ENCODE measurements around the gene MUC5B. TPM values are rescaled to one million over a fixed set of nuclear protein-coding genes. Genes with fewer than 3 reads are reported as not detected.

Gene MUC5B
- total RNA-seq, 4 donors from 2014 or later: 0.04 to 139 (median 1.6) TPM

DNA sequence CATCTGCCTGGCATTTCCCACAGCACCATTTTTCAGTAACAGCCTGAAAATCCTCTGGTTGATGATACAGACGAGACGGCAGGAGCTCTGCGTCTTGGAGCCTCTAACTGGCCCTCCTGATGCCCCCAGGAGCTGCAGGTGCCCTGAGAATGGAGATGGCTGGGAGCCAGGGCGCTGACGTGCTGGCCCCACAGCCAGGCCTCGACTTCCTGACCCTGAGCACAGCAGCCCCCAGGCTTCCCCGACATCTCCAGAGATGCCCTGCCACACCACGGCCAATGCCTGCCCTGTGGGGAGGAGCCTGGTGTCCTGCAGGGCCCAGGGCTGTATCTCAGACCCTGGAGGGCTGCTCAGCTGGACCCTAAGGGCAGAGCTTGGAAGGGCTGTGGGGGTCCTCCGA is 65.1 kb downstream of the MUC5B start:
- no peak for DNase-seq
- 71% methylated on average over 3 of the region's 9 CpGs; no CpG with 5 or more reads in 1 of the 2 donors for WGBS, 2 donors
- H3K27ac ChIP-seq: no peak overlapping the region
- H3K36me3 ChIP-seq: peaks cover 42 to 94% (median 67%) of the 10 kb centered on the region in 3 donors
- H3K4me3 ChIP-seq: no peak overlapping the region
- peaks cover 0 to 13% (median 7%) of the 10 kb centered on the region in 3 donors for H3K4me1 ChIP-seq
- intact Hi-C loops (cut with DNase I): no loop called here
- no peaks in the 10 kb centered on the region for H3K27me3 ChIP-seq
- no peaks in the 10 kb centered on the region for H3K9me3 ChIP-seq
- no peak for TF ChIP-seq POLR2A (IDR thresholded peaks at IDR 0.05)
- TF ChIP-seq, protein P1, sequence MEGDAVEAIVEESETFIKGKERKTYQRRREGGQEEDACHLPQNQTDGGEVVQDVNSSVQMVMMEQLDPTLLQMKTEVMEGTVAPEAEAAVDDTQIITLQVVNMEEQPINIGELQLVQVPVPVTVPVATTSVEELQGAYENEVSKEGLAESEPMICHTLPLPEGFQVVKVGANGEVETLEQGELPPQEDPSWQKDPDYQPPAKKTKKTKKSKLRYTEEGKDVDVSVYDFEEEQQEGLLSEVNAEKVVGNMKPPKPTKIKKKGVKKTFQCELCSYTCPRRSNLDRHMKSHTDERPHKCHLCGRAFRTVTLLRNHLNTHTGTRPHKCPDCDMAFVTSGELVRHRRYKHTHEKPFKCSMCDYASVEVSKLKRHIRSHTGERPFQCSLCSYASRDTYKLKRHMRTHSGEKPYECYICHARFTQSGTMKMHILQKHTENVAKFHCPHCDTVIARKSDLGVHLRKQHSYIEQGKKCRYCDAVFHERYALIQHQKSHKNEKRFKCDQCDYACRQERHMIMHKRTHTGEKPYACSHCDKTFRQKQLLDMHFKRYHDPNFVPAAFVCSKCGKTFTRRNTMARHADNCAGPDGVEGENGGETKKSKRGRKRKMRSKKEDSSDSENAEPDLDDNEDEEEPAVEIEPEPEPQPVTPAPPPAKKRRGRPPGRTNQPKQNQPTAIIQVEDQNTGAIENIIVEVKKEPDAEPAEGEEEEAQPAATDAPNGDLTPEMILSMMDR (IDR thresholded peaks at IDR 0.05): no peak

DNA sequence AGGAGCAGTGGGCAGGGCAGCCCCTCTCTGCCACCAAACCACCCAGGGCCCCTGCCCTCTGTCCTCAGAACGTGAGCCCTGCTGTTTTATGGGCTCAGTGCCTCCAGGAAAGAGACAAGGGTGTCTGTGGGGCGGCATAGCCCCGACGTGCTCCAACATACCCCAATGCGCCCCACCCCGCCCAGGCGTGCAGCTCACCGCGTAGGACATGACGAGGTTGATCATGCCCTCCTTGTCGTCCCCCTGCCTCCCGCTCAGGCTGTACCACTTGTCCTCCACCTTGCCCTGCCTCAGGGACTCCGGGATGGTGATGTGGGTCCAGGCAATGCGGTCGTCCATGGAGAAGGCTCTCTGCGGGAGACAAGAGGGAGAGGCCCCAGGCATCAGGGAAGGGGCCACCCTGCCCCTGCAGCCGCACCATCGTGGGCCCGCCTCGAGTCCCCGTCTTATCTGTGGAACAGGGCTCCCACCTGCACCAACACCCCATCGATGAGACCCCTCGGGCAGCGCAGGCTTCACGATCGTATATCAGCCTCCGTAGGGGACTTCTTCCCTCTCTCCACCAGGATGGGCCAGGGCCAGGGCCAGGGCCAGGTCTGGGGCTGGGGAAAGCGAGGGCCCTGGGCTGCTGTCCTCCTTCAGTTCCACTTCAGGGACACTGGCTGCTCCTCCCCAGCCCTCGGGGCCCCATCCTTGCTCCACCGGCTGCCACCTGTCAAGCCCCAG is 65.7 kb downstream of the MUC5B start:
- no peak overlapping the region for H3K27ac ChIP-seq
- DNase-seq: no peak
- H3K36me3 ChIP-seq: peaks cover 43 to 94% (median 67%) of the 10 kb centered on the region in 3 donors
- WGBS, 2 donors: 81% methylated on average over 6 of the region's 30 CpGs; no CpG with 5 or more reads in 1 of the 2 donors
- no peak for TF ChIP-seq POLR2A (IDR thresholded peaks at IDR 0.05)
- TF ChIP-seq, protein P1 (IDR thresholded peaks at IDR 0.05): no peak
- H3K4me3 ChIP-seq: no peak overlapping the region
- intact Hi-C loops (cut with DNase I): no loop called here
- H3K9me3 ChIP-seq: no peaks in the 10 kb centered on the region
- H3K27me3 ChIP-seq: no peaks in the 10 kb centered on the region
- peaks cover 0 to 17% (median 10%) of the 10 kb centered on the region in 3 donors for H3K4me1 ChIP-seq

DNA sequence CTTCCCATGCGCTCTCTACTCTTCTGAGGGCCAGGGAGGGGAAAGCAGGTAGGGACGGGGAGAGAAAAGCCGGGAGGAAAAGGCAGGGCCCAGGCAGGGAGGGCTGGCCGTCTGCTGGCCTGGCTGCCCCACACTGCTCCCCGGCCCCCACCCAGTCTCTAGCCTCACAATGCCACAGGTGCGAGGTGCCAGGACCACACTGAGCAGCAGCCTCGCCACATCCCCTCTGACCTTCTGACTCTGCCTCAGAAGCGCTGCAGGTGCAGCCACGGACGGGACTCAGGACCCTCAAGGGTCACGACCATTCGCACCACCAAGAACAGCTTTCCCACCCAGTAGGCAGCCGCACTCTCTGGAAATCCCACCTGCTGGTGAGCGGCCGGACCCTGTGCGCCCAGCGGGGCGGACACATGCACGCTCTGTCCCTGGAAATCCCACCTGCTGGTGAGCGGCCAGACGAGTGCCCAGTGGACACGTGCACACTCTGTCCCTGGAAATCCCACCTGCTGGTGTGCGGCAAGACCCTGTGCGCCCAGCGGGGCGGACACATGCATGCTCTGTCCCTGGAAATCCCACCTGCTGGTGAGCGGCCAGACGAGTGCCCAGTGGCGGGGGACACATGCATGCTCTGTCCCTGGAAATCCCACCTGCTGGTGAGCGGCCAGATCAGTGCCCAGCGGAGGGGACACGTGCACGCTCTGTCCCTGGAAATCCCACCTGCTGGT is 66.5 kb downstream of the MUC5B start:
- H3K27me3 ChIP-seq: no peaks in the 10 kb centered on the region
- no peak overlapping the region for H3K27ac ChIP-seq
- no peak for DNase-seq
- intact Hi-C loops (cut with DNase I): no loop called here
- H3K4me1 ChIP-seq: peaks cover 0 to 18% (median 10%) of the 10 kb centered on the region in 3 donors
- WGBS, 2 donors: 95 to 98% methylated on average over 4 to 7 of the region's 33 CpGs
- no peak overlapping the region for H3K4me3 ChIP-seq
- TF ChIP-seq, protein P1 (IDR thresholded peaks at IDR 0.05): no peak
- no peak for TF ChIP-seq POLR2A (IDR thresholded peaks at IDR 0.05)
- H3K9me3 ChIP-seq: no peaks in the 10 kb centered on the region
- peaks cover 44 to 93% (median 66%) of the 10 kb centered on the region in 3 donors for H3K36me3 ChIP-seq

DNA sequence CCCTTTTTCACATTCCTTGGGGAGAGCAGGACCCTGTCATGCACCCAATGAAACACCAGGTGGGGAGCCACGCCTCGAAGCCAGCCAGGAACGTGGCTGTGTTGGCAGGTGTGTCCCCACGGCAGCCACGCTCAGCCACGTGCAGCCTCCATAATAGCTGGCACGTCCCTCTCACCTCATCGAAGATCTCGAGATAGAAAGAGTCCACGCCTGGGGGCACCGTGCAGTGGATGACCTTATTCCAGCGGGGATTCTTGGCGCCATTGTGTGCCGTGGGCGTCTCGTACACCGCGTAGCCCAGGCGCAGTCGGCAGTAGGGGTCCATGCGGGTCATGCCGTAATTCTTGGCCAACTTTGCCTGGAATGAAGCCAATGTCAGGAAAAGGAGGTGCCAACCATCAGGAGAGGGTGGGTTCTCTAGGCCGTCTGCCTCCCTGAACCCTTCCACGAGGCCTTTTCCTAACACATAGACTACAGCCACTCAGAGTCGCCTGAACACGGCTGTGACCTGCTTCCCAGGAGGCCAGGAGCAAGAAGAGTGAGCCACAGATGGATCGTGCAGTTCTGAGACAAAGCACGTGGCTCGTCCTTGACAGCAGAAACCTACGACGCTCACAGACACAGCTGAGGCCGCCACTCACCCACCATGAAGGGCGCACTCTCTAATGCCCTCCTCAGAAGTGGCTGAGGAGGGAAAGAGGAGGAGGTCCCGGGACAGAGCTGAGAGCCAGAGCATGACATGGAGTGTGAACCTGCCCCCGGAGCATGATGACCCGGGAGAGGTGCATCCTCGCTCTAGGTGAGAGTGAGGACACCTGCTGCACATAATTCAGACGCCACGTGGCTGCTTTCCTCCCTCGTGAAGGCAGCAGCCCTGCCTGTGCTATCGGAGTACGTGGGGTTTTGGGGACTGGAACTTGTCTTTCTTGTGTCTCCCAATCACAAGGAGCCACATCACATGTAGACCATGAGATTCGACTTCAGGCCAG is 67.5 kb downstream of the MUC5B start:
- Histone ChIP-seq H3K36me3 (peaks cover 36 to 89% (median 60%) of the 10 kb centered on the region in 3 donors), H3K4me1 (peaks cover 0 to 18% (median 10%) of the 10 kb centered on the region in 3 donors), H3K27ac (no peak overlapping the region), H3K4me3 (no peak overlapping the region), H3K9me3 (no peaks in the 10 kb centered on the region), H3K27me3 (no peaks in the 10 kb centered on the region)
- TF ChIP-seq, protein P1 (IDR thresholded peaks at IDR 0.05): no peak
- TF ChIP-seq POLR2A (IDR thresholded peaks at IDR 0.05): no peak
- intact Hi-C loops (cut with DNase I): no loop called here
- no peak for DNase-seq
- WGBS, 2 donors: 90 to 93% methylated on average over 16 to 28 of the region's 43 CpGs

All from esophagus squamous epithelium (tissue), 5 donors.